NCI-H345 (cell line): Measurements from ENCODE around the gene PCCA.
"Not testable (repeated sequence)": the region's sequence is repeated elsewhere in the genome, so short reads cannot be mapped to it uniquely, and the experiment has no call there.

Source experiments
- DNase-seq: peaks from one replicate; lab custom pipeline; 2025; lab: John Stamatoyannopoulos, UW

The PCCA gene

DNA sequence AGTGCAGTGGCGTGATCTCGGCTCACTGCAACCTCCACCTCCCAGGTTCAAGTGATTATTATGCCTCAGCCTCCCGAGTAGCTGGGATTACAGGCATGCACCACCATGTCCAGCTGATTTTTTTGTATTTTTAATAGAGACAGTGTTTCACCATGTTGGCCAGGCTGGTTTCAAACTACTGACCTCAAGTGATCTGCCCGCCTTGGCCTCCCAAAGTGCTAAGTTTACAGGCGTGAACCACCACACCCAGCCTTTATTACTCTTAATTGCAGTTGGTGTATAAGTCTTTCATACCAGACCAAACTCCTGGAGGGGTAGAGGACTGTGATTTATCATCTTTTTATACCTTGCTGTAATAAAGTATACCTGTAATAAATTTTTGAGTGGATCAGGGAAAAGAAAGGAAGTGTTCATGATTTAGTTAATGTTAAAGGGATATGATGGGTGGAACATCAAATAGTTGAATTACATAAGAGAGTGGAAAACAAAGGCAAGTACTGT, 52.6 kb downstream of the PCCA start:
- not testable (repeated sequence) for DNase-seq

- no peak for DNase-seq
Observed at GRCh38 chr13:100146534-100146933, 57.6 kb downstream of the PCCA start.

- DNase-seq, result no peak
Observed at GRCh38 chr13:100147825-100148224, 58.9 kb downstream of the PCCA start.

- no peak for DNase-seq
Observed at GRCh38 chr13:100148422-100148821, 59.5 kb downstream of the PCCA start.

DNA sequence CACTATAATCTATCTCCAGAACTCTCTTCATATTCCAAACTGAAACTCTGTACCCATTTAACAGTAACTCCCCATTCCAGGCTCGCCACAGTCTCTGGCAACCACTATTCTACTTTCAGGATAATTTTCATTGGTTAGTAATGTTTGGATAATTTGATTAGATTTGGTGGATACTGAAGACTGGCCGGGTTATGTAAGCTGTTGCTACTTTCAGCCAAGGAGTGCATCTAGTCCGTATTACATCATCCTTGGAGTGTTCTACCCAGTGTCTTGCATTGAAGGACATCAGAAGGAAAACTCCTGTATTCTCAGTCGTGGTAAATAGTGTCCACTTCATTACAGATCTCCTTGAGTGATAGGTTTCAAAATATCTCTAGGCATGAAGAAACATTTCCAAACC, 60.5 kb downstream of the PCCA start:
- no peak for DNase-seq

GRCh38 chr13:100150711-100151110, 61.8 kb downstream of the PCCA start:
- not testable (repeated sequence) for DNase-seq

- no peak for DNase-seq
Observed at GRCh38 chr13:100154842-100155416, 66.0 kb downstream of the PCCA start.

DNA sequence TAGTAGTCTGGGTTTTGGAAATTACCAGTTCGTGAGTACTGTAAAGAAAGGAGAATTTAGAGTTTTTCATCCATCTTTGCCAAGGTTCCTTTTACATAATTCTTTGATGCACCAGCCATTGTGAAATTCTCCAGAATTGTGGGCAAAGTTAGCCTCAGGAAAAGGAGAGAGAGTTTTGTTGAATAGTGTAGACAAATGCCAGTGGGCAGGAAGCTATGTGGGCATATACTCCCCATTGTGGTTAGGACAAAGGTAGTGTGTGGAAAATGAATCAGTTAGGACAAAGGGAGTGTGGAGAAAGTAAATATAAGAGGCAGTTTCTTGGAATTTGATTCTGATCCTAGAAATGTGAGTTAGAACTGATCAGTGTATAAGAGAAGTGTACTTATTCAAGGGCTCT, 67.9 kb downstream of the PCCA start:
- DNase-seq, result no peak

DNA sequence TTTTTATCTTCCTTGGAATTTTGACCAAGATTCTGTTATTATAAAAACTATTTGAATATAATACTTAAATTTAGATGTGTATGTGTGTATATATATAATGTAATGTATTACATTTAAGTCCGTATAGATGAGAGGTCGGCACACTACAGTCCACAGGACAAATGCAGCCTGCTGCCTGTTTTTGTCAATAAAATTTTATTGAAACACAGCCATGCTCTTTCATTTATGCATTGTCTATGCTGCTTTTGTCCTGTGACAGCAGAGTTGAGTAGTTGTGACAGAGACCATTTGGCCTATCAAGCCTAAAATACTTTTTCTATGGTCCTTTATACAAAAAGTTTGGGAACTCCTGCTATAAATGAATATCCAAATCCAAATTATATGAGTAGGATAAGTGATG, 69.7 kb downstream of the PCCA start:
- DNase-seq, result no peak

DNA sequence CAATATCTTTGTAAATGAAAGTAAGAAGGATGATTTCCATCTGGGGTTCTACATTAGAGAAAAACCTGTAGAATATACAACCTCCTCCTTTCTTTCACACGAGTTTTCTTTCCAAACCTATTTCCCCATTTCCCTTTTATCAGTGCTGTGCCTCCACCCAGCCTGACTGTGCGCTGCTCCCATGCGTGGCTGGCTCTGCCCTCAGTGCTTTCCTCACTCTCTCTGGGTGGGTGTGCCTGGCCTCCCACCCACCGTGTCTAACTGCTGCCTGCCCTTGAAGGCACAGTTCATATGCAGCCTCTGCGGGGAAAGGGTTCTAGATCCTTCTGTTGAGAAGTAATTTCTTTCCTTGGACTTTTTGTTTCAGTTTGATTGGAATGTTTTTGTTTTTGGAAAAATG, 70.7 kb downstream of the PCCA start:
- DNase-seq, result no peak

GRCh38 chr13:100160450-100160849, 71.6 kb downstream of the PCCA start:
- no peak for DNase-seq

DNA sequence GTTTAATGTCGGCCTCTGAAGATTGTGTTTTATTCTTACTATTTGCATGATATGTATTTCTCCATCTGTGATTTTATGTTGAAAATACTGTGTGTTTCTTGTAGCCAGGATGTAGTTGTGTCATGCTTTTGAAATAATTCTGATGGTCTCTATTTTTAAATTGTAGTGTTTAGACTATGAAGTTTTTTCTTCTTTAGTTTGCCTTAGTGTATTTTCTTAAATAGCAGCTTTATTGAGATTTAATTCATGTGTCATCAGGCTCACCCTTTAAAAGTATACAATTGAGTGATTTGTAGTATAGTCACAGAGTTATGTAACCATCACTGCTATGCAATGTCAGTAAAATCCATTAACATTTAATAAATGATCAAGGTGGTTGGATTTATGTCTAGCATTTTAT, 74.5 kb downstream of the PCCA start:
- DNase-seq, result no peak

DNA sequence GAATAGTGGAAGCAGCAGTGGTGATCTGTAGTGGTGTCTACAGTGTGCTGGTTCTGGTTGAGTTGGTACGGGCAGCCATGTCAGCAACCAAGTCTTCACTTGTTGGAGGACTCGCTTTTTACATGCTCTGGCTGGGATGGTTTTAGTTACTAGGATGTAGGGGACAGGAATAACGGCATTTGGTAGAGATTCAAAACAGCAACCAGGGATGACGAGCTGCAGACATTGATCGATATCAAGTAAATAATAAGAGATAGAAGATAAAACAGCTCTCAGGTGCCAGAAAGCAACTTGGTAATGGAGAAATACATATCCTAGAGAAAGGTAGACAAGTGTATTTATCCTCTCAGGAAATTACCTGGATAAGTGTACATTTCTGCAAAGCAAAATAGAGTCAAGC, 84.3 kb downstream of the PCCA start:
- no peak for DNase-seq

DNA sequence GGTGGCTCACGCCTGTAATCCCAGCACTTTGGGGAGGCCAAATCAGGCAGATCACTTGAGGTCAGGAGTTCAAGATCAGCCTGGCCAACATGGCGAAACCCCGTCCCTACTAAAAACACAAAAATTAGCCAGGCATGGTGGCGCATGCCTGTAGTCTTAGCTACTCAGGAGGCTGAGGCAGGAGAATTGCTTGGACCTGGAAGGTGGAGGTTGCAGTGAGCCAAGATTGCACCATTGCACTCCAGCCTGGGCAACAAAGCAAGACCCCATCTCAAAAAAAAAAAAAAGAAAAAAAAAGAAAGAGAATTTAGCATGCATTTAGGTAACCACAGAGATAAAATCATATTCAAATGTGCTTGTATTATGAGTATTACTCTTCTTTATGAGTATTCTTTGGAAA, 85.6 kb downstream of the PCCA start:
- DNase-seq, result not testable (repeated sequence)

GRCh38 chr13:100175078-100175802, 86.3 kb downstream of the PCCA start:
- no peak for DNase-seq

GRCh38 chr13:100175803-100176182, 86.9 kb downstream of the PCCA start:
- no peak for DNase-seq

DNA sequence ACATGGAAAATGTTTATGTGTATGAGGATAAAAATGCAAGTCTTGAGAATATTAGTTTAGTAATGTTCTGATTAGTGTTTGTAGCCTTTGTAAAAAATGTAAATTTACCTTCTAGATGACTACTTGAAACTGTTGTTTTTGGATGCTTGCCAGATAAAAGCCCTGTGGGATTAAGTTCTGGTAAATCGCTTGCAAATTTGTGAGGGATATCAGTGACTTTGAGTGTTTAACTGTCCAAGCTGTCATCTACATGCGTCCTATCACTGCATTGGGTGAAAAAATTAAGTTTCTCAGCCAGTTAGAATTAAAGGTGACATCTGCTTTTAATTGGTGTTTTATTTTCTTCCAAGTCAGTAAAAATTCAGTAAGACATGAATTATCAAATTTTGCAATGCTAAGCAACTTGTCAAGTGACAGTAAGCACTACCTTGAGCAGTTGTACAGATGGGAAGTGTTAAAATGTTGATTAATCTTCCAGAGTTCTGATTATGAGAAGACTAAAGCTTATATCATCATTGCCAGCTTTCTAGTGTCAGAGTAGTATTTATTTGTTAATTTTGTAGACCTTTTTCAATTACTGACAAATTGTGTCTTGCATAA, 88.0 kb downstream of the PCCA start:
- DNase-seq, result peak; percentile 76

GRCh38 chr13:100178309-100178708, 89.4 kb downstream of the PCCA start:
- no peak for DNase-seq

DNA sequence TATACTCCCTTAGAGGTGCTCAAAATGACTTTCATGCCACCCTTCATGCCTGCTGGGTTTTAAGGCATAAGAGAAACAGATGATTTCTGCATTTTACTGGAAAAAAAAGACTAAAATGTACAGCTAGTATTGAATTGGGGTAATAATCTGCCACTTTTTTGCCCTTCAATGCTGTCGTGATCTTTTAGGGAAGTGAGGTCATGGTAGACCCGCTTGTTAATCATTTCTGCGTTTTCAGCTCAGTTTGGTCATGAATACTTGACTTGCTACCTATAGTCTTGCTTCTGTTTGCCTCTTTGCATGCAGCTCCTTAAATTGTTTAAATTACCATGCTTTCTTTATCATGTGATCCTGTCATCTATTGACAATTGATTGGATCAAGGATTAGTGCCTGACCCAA, 90.4 kb downstream of the PCCA start:
- no peak for DNase-seq

DNA sequence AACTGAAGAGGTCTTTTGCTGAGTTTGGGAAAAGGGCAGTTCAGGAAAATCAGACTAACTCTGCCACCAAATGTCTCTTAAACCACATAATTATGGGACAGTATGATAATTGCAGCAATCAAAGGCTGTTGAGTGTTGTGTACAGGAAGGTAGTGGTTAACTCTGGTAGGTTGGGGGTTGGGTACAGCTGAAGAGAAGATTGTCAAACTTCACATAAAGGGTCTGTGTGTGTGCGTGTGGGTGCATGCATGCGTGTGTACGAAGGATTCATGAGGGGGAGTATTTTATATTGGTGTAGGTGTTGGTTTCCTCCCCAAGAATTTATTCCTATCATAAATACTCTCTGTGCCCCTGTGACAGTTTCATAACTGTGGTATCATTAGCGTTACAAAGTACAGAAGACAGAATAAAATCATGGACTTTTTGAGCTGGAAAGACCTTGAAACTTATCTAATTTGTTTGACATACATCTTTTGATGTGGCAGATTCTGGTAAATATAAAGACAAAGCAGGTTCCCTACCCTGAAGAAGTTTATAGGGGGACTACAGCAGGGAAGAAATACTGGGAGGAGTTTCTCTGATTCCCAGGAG, 94.1 kb downstream of the PCCA start:
- DNase-seq, result no peak

- no peak for DNase-seq
Observed at GRCh38 chr13:100184095-100184494, 95.2 kb downstream of the PCCA start.

GRCh38 chr13:100195568-100195967, 106.7 kb downstream of the PCCA start:
- no peak for DNase-seq

- no peak for DNase-seq
Observed at GRCh38 chr13:100196375-100196774, 107.5 kb downstream of the PCCA start.
